Measurements from ENCODE around the gene PIGU. TPM values are rescaled to one million over a fixed set of nuclear protein-coding genes. Genes with fewer than 3 reads are reported as not detected.
A peak's percentile ranks its signal among the peaks of the same experiment; 100 is the strongest.

PIGU gene
- total and polyA plus RNA-seq, 2 of the 13 experiments (the other 11 are each of a cell fraction or from before 2014, with no cell fraction given): 45.5 to 231 TPM

- TF ChIP-seq NCOA5 (CRISPR knock-in tag; IDR thresholded peaks at IDR 0.05) (no peak), ATF6 (CRISPR knock-in tag; conservative IDR thresholded peaks at IDR 0.05) (no peak), MTA1 (CRISPR knock-in tag; IDR thresholded peaks at IDR 0.05; ENCODE audit: borderline replicate concordance) (peak; percentile 65; the same call in 1 of the 2 replicates), BORCS8-MEF2B (CRISPR knock-in tag; IDR thresholded peaks at IDR 0.05) (no peak), HMGXB4 (CRISPR knock-in tag; IDR thresholded peaks at IDR 0.05; ENCODE audit: borderline replicate concordance in 1 of 2, low read depth in 1 of 2) (0 out of 4 replicates have a peak, but pooled peaks have one; percentile 27 to 32), MXD3 (CRISPR knock-in tag; IDR thresholded peaks at IDR 0.05) (no peak), KDM2A (CRISPR knock-in tag; IDR thresholded peaks at IDR 0.05; ENCODE audit: borderline replicate concordance, low read depth) (no peak), ETS1 (CRISPR knock-in tag; IDR thresholded peaks at IDR 0.05) (no peak), NFKB2 (CRISPR knock-in tag; IDR thresholded peaks at IDR 0.05; ENCODE audit: borderline replicate concordance) (peak; percentile 37; the same call in 1 of the 2 replicates), E2F5 (CRISPR knock-in tag; conservative IDR thresholded peaks at IDR 0.05) (no peak), ATF7 (IDR thresholded peaks at IDR 0.05) (no peak), ATF7 (CRISPR knock-in tag; IDR thresholded peaks at IDR 0.05) (no peak), HIVEP1 (CRISPR knock-in tag; IDR thresholded peaks at IDR 0.05) (no peak; the same call in 1 of the 2 replicates), KIAA2018 (CRISPR knock-in tag; IDR thresholded peaks at IDR 0.05; ENCODE audit: borderline replicate concordance) (no peak)
These were observed 140.0 kb downstream of the PIGU start (continued) for GRCh38 chr20:34536798-34537394.
